NCI-H524 treated with DMSO at 0.1 percent for 48 hours (cell line): Measurements from ENCODE around the gene ZFAND6.
"Not testable (repeated sequence)": the region's sequence is repeated elsewhere in the genome, so short reads cannot be mapped to it uniquely, and the experiment has no call there.

Source experiments
- DNase-seq: peaks from one replicate; lab custom pipeline; 2025; lab: John Stamatoyannopoulos, UW

Gene ZFAND6

GRCh38 chr15:80099241-80099640 is 39.8 kb downstream of the ZFAND6 start:
- DNase-seq, result no peak

- DNase-seq, result not testable (repeated sequence)
Measured at GRCh38 chr15:80099662-80100061, 40.2 kb downstream of the ZFAND6 start.

DNA sequence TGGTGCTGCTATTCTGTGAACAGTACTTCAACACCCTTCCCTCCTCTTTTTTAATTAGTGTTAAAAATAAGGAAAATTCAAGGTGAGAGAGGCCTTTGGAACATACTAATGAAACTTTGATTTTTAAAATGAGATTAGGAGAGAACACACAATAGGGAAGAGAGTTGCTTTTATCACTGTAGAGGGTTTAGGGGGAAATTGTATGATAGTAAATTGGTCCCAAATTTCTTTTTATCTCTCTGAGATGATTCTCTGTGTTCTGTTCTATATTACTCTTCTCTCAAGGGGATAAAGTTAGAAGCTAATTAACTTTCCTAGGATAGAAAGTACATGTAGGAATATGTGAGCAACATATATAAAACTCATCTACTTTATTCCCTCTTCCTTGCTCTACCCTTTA is 40.8 kb downstream of the ZFAND6 start:
- DNase-seq, result no peak

DNA sequence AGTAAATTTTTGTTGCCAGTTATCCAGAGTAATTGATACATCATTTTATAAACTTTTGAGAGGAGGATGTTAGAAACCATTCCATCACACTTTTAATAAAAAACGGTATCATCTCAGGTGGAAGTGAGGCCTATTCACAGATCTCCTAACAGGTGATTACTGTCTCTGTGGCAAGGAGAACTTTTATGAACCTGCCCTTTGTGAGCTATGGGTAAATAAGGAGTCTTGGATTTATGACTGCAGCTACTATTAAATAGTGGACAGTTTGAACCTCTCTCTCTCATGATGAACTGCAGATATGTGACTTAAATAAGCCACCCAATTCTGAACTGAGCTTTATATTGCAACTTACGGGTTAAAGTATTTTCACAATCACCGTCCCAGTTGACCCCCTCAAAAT is 45.7 kb downstream of the ZFAND6 start:
- DNase-seq, result no peak

GRCh38 chr15:80105595-80105994 is 46.1 kb downstream of the ZFAND6 start:
- DNase-seq, result no peak

GRCh38 chr15:80106051-80106450 is 46.6 kb downstream of the ZFAND6 start:
- DNase-seq, result no peak

DNA sequence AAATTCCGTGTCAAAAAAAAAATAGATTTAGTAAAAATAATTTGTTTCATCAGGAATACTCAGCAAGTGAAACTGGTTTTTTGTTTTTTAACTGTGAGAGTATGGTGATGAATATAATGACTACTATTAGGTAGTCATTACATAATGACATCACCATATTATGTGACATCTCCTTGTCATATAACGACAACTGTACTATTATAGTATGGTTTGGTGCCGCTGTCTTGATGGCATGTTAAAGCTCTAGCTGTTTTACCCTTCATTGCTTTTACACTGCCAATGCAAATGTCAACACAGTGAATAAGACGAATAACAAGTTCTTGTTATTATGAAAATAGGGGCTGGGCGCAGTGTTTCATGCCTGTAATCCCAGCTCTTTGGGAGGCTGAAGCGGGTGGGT is 47.7 kb downstream of the ZFAND6 start:
- DNase-seq, result no peak

- DNase-seq, result peak; percentile 43
Measured at GRCh38 chr15:80107774-80108173, 48.3 kb downstream of the ZFAND6 start.

DNA sequence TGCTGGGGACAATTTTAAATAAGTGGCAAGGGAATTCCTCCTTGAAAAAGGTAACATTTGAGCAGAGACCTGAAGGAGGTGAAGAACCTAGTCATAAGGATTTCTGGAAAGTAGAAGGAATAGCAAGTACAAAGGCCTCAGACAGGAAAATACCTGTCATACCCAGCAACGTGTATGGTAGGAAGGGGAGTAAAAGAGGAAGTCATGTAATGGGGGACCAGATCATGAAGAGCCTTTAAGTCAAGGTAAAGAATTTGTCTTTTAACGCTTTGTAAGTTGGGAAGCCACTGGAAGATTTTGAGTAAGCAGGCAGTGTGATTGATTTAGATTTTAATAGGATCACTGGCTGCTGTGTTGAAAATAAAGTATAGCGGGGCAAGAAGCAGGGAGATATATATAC is 49.9 kb downstream of the ZFAND6 start:
- DNase-seq, result no peak

DNA sequence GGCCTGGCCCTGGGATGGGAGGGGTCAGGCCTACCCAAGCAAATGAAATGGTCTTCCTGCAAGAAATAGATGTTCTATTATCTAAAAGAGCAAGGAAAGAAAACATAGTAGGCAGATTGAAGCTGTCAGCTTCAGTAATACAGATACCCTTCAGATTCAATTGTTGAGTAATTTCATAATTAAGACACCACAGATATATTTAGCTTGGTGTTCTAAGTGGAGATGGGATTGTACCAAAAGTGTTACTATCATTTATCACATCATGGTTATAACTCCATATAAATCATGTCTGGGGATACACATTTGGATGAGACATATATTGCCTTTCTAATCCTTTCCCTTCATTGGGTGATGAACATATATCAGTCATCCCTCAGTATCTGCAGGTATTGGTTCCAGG is 51.4 kb downstream of the ZFAND6 start:
- no peak for DNase-seq

DNA sequence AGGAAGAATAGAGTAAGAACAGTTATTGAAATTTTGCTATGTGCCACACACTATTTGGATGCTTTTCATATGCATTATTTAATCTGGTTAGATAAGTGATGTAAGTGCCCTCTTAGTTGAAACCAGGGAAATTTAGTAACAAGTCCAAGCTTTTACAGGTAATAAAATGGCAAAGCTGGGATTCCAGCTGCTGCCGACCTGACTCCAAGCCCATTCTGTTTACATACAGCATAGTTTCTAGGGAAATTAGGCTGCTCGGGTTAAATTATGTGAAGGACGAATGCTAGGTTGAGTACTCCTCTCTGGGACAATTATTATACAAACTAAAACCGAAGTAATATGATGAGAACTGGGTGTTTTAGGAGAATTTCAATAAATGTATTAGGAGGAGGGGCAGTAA is 54.6 kb downstream of the ZFAND6 start:
- DNase-seq, result no peak

GRCh38 chr15:80115021-80115420 is 55.5 kb downstream of the ZFAND6 start:
- DNase-seq, result no peak

- DNase-seq, result no peak
Measured at GRCh38 chr15:80118956-80119355, 59.5 kb downstream of the ZFAND6 start.

DNA sequence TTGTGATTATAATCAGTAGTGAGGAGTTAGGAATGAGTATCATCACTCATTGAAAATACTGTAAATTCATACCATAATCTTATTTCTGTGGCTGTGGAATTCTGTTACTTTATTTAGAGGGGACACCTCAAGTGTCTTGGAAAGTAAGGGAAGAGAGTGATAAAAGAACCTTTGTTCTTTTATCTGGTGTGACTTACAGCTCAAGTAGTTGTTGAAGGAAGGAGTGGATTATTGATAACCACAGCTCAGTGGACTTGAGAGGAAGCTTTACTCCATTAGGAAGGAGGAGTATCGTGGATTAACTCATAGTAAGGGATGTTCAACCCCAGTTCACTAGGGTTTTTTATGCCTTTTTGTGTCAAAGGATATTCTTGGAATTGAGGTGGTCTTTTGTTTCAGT is 61.2 kb downstream of the ZFAND6 start:
- DNase-seq, result no peak

DNA sequence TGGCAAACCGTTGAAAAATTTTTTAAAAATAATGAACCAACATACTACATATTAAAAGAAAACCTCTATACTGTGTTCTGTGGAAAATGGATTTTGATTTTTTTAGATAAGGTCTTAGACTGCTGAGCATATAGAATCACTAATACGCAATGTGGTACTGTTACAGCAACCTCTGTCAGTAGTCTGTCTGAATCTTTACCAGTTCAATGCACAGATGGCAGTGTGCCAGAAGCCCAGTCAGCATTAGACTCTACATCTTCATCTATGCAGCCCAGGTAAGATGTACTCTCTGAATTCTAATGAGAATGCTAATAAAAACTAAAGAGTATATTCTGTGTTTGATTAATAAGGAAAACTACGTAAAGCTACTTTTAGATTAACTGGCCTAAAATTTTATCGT is 62.1 kb downstream of the ZFAND6 start:
- DNase-seq, result no peak

DNA sequence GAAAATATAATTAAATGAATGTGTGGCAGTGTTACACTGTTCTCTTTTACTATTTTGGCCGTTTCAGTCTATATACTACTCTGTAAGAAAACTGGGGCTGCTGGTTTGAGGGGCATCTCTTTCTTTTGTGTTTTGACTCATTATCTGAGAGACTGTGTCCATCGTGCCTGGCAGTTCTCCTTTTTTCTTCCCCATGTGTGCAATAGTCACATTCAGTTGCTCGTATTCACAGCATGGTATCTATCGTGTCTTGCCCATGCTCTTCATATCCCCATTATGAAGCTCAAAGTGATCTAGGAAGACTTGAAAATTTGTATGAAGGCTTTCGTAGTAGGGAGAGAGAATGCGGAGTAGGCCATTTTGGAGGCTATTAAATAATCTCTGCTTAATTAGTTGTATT is 63.6 kb downstream of the ZFAND6 start:
- DNase-seq, result no peak

GRCh38 chr15:80127253-80127652 is 67.8 kb downstream of the ZFAND6 start:
- not testable (repeated sequence) for DNase-seq

DNA sequence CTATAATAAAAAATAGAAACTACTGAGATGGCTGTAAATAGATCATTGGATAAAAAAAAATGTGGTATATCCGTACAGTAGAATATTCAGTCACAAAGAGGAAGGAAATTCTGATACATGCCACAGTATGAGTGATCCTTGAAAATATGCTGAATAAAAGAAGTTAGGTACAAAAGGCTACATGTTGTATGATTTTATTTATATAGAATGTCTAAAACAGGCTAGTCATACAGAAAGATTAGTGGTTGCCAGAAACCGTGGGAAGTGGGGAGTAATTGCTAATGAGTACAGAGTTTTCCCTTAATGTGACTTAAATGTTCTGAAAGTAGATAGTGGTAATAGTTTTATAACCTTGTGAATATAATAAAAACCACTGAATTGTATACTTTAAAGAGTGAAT is 68.4 kb downstream of the ZFAND6 start:
- DNase-seq, result no peak

- no peak for DNase-seq
Measured at GRCh38 chr15:80132382-80132781, 72.9 kb downstream of the ZFAND6 start.

GRCh38 chr15:80136854-80137253 is 77.4 kb downstream of the ZFAND6 start:
- DNase-seq, result no peak

GRCh38 chr15:80138961-80139360 is 79.5 kb downstream of the ZFAND6 start:
- DNase-seq, result no peak

DNA sequence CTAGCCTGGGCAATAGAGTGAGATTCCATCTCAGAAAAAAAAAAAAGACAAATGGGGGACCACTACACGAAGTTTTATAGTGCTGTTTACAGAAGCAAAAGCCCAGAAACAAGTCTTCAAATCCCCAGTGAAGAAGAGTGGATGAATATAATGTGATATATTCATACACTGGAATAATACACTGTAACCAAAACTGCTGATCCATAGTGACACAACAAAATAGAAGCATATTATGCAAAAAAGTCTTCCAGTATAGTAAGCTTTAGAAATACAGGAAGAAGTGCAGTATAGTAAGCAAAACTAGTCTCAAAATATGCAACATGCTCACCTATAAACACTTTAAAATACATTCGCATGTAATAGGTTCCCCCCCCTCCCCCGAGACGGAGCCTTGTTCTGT is 81.4 kb downstream of the ZFAND6 start:
- no peak for DNase-seq

DNA sequence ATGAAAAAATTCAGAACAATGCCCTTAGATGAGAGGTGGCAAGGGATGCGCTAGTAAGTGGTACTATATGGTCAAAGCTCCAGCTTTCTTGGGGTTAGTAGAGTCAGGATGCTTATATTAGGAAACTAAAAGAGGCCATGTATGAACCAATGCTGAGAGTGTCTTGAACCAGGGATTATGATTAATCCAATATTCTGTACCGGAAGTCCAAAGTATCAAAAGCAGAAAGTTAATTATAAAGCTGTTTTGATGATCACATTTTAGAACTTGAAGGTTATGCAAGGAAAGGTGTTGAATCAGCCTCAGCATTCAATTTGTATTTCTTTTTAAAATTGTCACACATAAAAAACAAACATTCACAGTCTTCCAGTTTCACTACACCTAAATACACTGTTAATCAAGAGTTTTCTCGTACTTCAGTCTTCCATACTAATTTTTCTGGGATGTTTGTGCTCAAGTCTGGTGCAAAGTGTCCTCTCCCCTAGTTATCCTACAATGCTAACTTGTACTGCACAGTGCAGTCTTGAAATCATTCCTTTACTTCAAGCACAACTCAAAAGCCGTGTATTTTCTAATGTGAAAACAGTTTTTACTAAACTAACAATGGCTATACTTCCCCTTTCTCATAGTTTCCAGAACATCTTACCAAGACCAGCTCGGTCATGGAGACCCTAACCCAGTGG is 82.6 kb downstream of the ZFAND6 start:
- no peak for DNase-seq

DNA sequence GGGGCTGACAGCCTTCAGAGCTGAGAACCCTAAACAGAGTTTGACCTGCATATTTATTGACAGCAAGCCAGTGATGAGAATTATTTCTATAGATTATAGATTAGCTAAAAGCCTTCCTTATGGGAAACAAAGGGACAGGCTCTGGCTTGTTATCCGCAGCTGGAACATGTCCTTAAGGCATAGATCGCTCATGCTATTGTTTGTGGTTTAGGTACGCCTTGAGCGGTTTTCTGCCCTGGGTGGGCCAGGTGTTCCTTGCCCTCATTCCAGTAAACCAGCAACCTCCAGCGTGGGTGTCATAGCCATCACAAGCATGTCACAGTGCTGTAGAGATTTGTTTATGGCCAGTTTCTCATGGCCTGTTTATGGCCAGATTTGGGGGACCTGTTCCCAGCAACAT is 83.2 kb downstream of the ZFAND6 start:
- DNase-seq, result no peak

DNA sequence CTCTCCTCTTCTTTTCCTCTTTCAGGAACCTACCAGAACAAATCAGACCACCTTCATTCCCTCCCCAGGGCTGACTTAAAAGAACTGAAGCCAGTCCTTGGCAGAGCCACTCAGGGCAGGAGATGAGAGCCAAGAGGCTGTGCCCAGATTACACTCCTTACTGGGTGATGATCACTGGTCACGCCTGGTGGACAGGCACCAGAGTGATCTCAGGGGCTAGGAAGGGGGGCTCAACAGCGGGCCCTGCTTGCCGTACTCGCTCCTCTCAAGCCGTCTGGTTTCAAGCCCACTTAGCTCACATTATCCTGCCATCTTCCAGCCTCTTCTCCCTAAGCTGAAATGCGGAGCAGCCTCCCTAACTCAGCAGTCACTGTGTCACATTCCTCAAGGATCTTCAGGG is 91.7 kb downstream of the ZFAND6 start:
- DNase-seq, result peak; percentile 0
